Smooth muscle cell of the brain vasculature (primary cell): ENCODE data around the gene RAB30.

Experiments used
- DNase-seq: peaks from one replicate; pipeline ENCODE4 v3.0.0-alpha.2; 2012; ENCODE audit warnings: low read depth, low spot score

Gene RAB30

GRCh38 chr11:83071567-83072349 lies at the start of gene RAB30:
TSS of gene RAB30 (minus strand) at chr11:83071897. CDS start at chr11:82997316, 74,581 bp downstream.
- DNase-seq, result peak; percentile 99

GRCh38 chr11:83120327-83120726 lies 48.6 kb upstream of the RAB30 start:
- DNase-seq, result no peak

- no peak for DNase-seq
These were observed 47.5 kb upstream of the RAB30 start for GRCh38 chr11:83119216-83119615.

- DNase-seq, result no peak
These were observed 47.1 kb upstream of the RAB30 start for GRCh38 chr11:83118814-83119213.

- DNase-seq, result no peak
These were observed 44.4 kb upstream of the RAB30 start for GRCh38 chr11:83116015-83116641.

GRCh38 chr11:83115551-83115950 lies 43.9 kb upstream of the RAB30 start:
- DNase-seq, result no peak

- no peak for DNase-seq
These were observed 43.3 kb upstream of the RAB30 start for GRCh38 chr11:83115026-83115425.

GRCh38 chr11:83112886-83113285 lies 41.2 kb upstream of the RAB30 start:
- DNase-seq, result no peak

GRCh38 chr11:83105168-83105567 lies 33.5 kb upstream of the RAB30 start:
- no peak for DNase-seq

GRCh38 chr11:83102834-83103233 lies 31.1 kb upstream of the RAB30 start:
- no peak for DNase-seq

GRCh38 chr11:83097429-83098075 lies 25.9 kb upstream of the RAB30 start:
- no peak for DNase-seq

- no peak for DNase-seq
These were observed 21.9 kb upstream of the RAB30 start for GRCh38 chr11:83093634-83094033.

GRCh38 chr11:83092488-83093384 lies 21.0 kb upstream of the RAB30 start:
- no peak for DNase-seq

GRCh38 chr11:83088965-83089364 lies 17.3 kb upstream of the RAB30 start:
- DNase-seq, result no peak

- DNase-seq, result no peak
These were observed 15.3 kb upstream of the RAB30 start for GRCh38 chr11:83087035-83087434.

- DNase-seq, result no peak
These were observed 8.1 kb upstream of the RAB30 start for GRCh38 chr11:83079820-83080219.

GRCh38 chr11:83078269-83078668 lies 6.6 kb upstream of the RAB30 start:
- DNase-seq, result no peak

GRCh38 chr11:83073884-83074283 lies 2.2 kb upstream of the RAB30 start:
- no peak for DNase-seq

GRCh38 chr11:83073258-83073657 lies 1.6 kb upstream of the RAB30 start:
- DNase-seq, result no peak

GRCh38 chr11:83072350-83073242 lies 899 bp upstream of the RAB30 start:
- no peak for DNase-seq
